Neuronal stem cell (in vitro differentiated cells): Measurements from ENCODE around the gene CYB561.
A peak's percentile ranks its signal among the peaks of the same experiment; 100 is the strongest.

Experiments used
- DNase-seq: peaks from one replicate; pipeline ENCODE4 v3.0.0-alpha.2; 2013; ENCODE audit warnings: low spot score
- H2AFZ ChIP-seq: one replicate; pipeline ENCODE4 v1.6.1; 2013; ENCODE audit warnings: mild to moderate bottlenecking, low read length, inconsistent platforms
- H2AK5ac ChIP-seq: 2 replicates; pipeline ENCODE4 v1.6.1; 2013; ENCODE audit warnings: low read depth, mild to moderate bottlenecking, inconsistent platforms, low read length, moderate library complexity, mixed read lengths
- H2BK120ac ChIP-seq: 2 replicates; pipeline ENCODE4 v1.6.1; 2013; ENCODE audit warnings: low read depth, mild to moderate bottlenecking, inconsistent platforms, low read length, moderate library complexity, mixed read lengths
- H2BK12ac ChIP-seq: one replicate; pipeline ENCODE4 v1.6.1; 2013; ENCODE audit warnings: low read length, inconsistent platforms
- H2BK15ac ChIP-seq: 2 replicates; pipeline ENCODE4 v1.6.1; 2013; ENCODE audit warnings: mild to moderate bottlenecking, low read length, inconsistent platforms, mixed read lengths
- H2BK5ac ChIP-seq: one replicate; pipeline ENCODE4 v1.6.1; 2013; ENCODE audit warnings: inconsistent platforms, mild to moderate bottlenecking, low read length, moderate library complexity
- H3K14ac ChIP-seq: one replicate; pipeline ENCODE4 v1.6.1; 2013; ENCODE audit warnings: low read length, inconsistent platforms
- H3K18ac ChIP-seq: 2 replicates; pipeline ENCODE4 v1.6.1; 2013; ENCODE audit warnings: low read length, inconsistent platforms
- H3K23ac ChIP-seq: 2 replicates; pipeline ENCODE4 v1.6.1; 2013; ENCODE audit warnings: low read depth, mild to moderate bottlenecking, mixed read lengths, low read length, inconsistent platforms; ENCODE audit not compliant: poor library complexity
- H3K27ac ChIP-seq: replicated peaks from 3 replicates; pipeline ENCODE4 v1.5.1; 2013; ENCODE audit warnings: low read length, inconsistent platforms
- H3K27me3 ChIP-seq, 3 experiments: 2 replicates each; pipeline ENCODE4 v1.6.1; 2013; ENCODE audit warnings: low read length in 3 of 3, mild to moderate bottlenecking in 2 of 3, inconsistent platforms in 1 of 3, low read depth in 1 of 3, mixed read lengths in 1 of 3, moderate library complexity in 1 of 3; ENCODE audit not compliant: control insufficient read depth in 3 of 3, insufficient read depth in 3 of 3
- H3K36me3 ChIP-seq, 2 donors: replicated peaks in 1 of 2; 2 replicates each; pipeline ENCODE4 v1.6.1; 2013; ENCODE audit warnings: low read length in 2 of 2; ENCODE audit not compliant: control insufficient read depth in 2 of 2, insufficient read depth in 2 of 2
- H3K4ac ChIP-seq: 2 replicates; pipeline ENCODE4 v1.6.1; 2013; ENCODE audit warnings: inconsistent platforms, mild to moderate bottlenecking, low read length, moderate library complexity
- H3K4me1 ChIP-seq, 2 donors: 1 replicate in 1 of 2; 2 replicates in 1 of 2; pipeline ENCODE4 v1.6.1; 2013; ENCODE audit warnings: low read length in 2 of 2, low read depth in 1 of 2; ENCODE audit not compliant: control insufficient read depth in 2 of 2, insufficient read depth in 1 of 2
- H3K4me2 ChIP-seq: one replicate; pipeline ENCODE4 v1.6.1; 2013; ENCODE audit warnings: mild to moderate bottlenecking, low read length, inconsistent platforms; ENCODE audit not compliant: insufficient read depth, poor library complexity, severe bottlenecking
- H3K4me3 ChIP-seq, 2 donors: 2 replicates each; pipeline ENCODE4 v1.5.1; 2013; ENCODE audit warnings: low read length in 2 of 2, mild to moderate bottlenecking in 2 of 2, inconsistent platforms in 1 of 2, moderate library complexity in 1 of 2
- H3K79me1 ChIP-seq: one replicate; pipeline ENCODE4 v1.6.1; 2013; ENCODE audit warnings: low read depth, mild to moderate bottlenecking, inconsistent platforms, low read length, moderate library complexity
- H3K9ac ChIP-seq: one replicate; pipeline ENCODE4 v1.6.1; 2013; ENCODE audit warnings: mild to moderate bottlenecking, low read depth, low read length, inconsistent platforms; ENCODE audit not compliant: poor library complexity
- H3K9me3 ChIP-seq, 2 donors: replicated peaks in 1 of 2; 2 replicates each; pipeline versions ENCODE3 to v1.6.1; 2013; ENCODE audit warnings: low read length in 2 of 2, mild to moderate bottlenecking in 2 of 2, inconsistent platforms in 1 of 2, low read depth in 1 of 2, mixed read lengths in 1 of 2, moderate library complexity in 1 of 2; ENCODE audit not compliant: control insufficient read depth in 2 of 2, insufficient read depth in 1 of 2
- H4K8ac ChIP-seq: one replicate; pipeline ENCODE4 v1.6.1; 2013; ENCODE audit warnings: low read depth, mild to moderate bottlenecking, inconsistent platforms, low read length, moderate library complexity
- H4K91ac ChIP-seq: one replicate; pipeline ENCODE4 v1.6.1; 2013; ENCODE audit warnings: low read length, low read depth, mild to moderate bottlenecking, inconsistent platforms; ENCODE audit not compliant: poor library complexity
- WGBS, 2 donors: extraction: QIAGEN DNeasy Blood & Tissue Kit; methylation state at CpG; one replicate each; pipeline ENCODE4 v1.1.7; 2013; ENCODE audit warnings: missing lambda C conversion rate in 2 of 2, mixed read lengths in 1 of 2; ENCODE audit not compliant: insufficient read length in 2 of 2, insufficient replicate concordance in 1 of 2; ENCODE audit errors: extremely low coverage in 2 of 2; 5-methylcytosine and 5-hydroxymethylcytosine counted together

The CYB561 gene

GRCh38 chr17:63490329-63490728, 44.2 kb upstream of the CYB561 start:
- no peak overlapping the region for H3K14ac ChIP-seq
- H4K8ac ChIP-seq, result no peak overlapping the region
- no peak overlapping the region for H2BK5ac ChIP-seq
- H3K9ac ChIP-seq, result no peak overlapping the region
- no peaks in the 10 kb centered on the region for H3K9me3 ChIP-seq
- no peak overlapping the region for H3K27ac ChIP-seq
- no peak overlapping the region for H2BK120ac ChIP-seq
- H3K4ac ChIP-seq, result no peak overlapping the region
- no peak overlapping the region for H2AK5ac ChIP-seq
- DNase-seq, result no peak
- no peaks in the 10 kb centered on the region for H3K79me1 ChIP-seq
- no peak overlapping the region for H3K4me3 ChIP-seq
- H3K36me3 ChIP-seq, result no peaks in the 10 kb centered on the region
- H3K27me3 ChIP-seq, result peaks cover 0 to 74% (median 0%) of the 10 kb centered on the region in 3 experiments
- no peak overlapping the region for H3K4me2 ChIP-seq
- no CpG with 5 or more reads among the region's 10 CpGs for WGBS, 2 donors
- H3K4me1 ChIP-seq, result no peaks in the 10 kb centered on the region
- H3K18ac ChIP-seq, result no peak overlapping the region
- H2AFZ ChIP-seq, result no peak overlapping the region
- H3K23ac ChIP-seq, result no peak overlapping the region
- H2BK12ac ChIP-seq, result no peak overlapping the region
- no peak overlapping the region for H2BK15ac ChIP-seq
- H4K91ac ChIP-seq, result no peak overlapping the region

GRCh38 chr17:63489291-63489690, 43.2 kb upstream of the CYB561 start:
- Histone ChIP-seq H3K9ac (no peak overlapping the region), H3K9me3 (no peaks in the 10 kb centered on the region), H4K91ac (no peak overlapping the region), H3K36me3 (no peaks in the 10 kb centered on the region), H3K79me1 (no peaks in the 10 kb centered on the region), H4K8ac (no peak overlapping the region), H2BK12ac (no peak overlapping the region), H2AK5ac (no peak overlapping the region), H2BK120ac (no peak overlapping the region), H2AFZ (no peak overlapping the region), H2BK5ac (no peak overlapping the region), H3K27me3 (peaks cover 0 to 64% (median 0%) of the 10 kb centered on the region in 3 experiments), H3K27ac (no peak overlapping the region), H3K4me1 (no peaks in the 10 kb centered on the region), H3K14ac (peak overlapping the region; percentile 48), H3K18ac (no peak overlapping the region), H2BK15ac (no peak overlapping the region), H3K4me2 (no peak overlapping the region), H3K4ac (no peak overlapping the region), H3K4me3 (no peak overlapping the region), H3K23ac (no peak overlapping the region)
- WGBS, 2 donors, result no CpG with 5 or more reads among the region's 6 CpGs
- DNase-seq, result no peak

GRCh38 chr17:63488851-63489250, 42.7 kb upstream of the CYB561 start:
- H3K4me3 ChIP-seq, result no peak overlapping the region

GRCh38 chr17:63487014-63487339, 40.9 kb upstream of the CYB561 start:
- Histone ChIP-seq H3K9me3 (no peaks in the 10 kb centered on the region), H3K27me3 (peaks cover 0 to 56% (median 0%) of the 10 kb centered on the region in 3 experiments), H3K18ac (no peak overlapping the region), H3K4me1 (no peaks in the 10 kb centered on the region), H3K4me2 (no peak overlapping the region), H3K79me1 (peaks cover 3% of the 10 kb centered on the region), H3K14ac (peak overlapping the region; percentile 31), H4K91ac (no peak overlapping the region), H3K4me3 (no peak overlapping the region), H2BK120ac (no peak overlapping the region), H3K4ac (no peak overlapping the region), H3K36me3 (no peaks in the 10 kb centered on the region), H2BK15ac (peak overlapping the region; percentile 71), H3K23ac (peak overlapping the region; percentile 71), H2BK5ac (no peak overlapping the region), H3K9ac (no peak overlapping the region), H2AFZ (no peak overlapping the region), H2BK12ac (no peak overlapping the region), H4K8ac (no peak overlapping the region), H2AK5ac (peak overlapping the region; percentile 37), H3K27ac (no peak overlapping the region)
- DNase-seq, result no peak
- no CpG with 5 or more reads among the region's 11 CpGs for WGBS, 2 donors

More at GRCh38 chr17:63488851-63489250, 42.7 kb upstream of the CYB561 start:
- H3K4me1 ChIP-seq, result no peaks in the 10 kb centered on the region
- H3K23ac ChIP-seq, result no peak overlapping the region
- H3K79me1 ChIP-seq, result no peaks in the 10 kb centered on the region
- no peak overlapping the region for H2BK120ac ChIP-seq
- H2BK15ac ChIP-seq, result no peak overlapping the region
- H3K4ac ChIP-seq, result no peak overlapping the region
- no peak overlapping the region for H2BK5ac ChIP-seq
- H3K4me2 ChIP-seq, result no peak overlapping the region
- no CpG with 5 or more reads among the region's 10 CpGs for WGBS, 2 donors
- H2BK12ac ChIP-seq, result no peak overlapping the region
- H3K14ac ChIP-seq, result peak overlapping the region; percentile 48
- H3K9me3 ChIP-seq, result no peaks in the 10 kb centered on the region
- H4K8ac ChIP-seq, result no peak overlapping the region
- no peak overlapping the region for H2AFZ ChIP-seq
- peaks cover 0 to 64% (median 0%) of the 10 kb centered on the region in 3 experiments for H3K27me3 ChIP-seq
- no peak overlapping the region for H3K27ac ChIP-seq
- H4K91ac ChIP-seq, result no peak overlapping the region
- no peak overlapping the region for H2AK5ac ChIP-seq
- H3K9ac ChIP-seq, result no peak overlapping the region
- no peaks in the 10 kb centered on the region for H3K36me3 ChIP-seq
- DNase-seq, result no peak
- H3K18ac ChIP-seq, result no peak overlapping the region
